GM23338 (cell line): Measurements from ENCODE around the gene ZHX3. TPM values are rescaled to one million over a fixed set of nuclear protein-coding genes. Genes with fewer than 3 reads are reported as not detected.

Experiments
- ATAC-seq: fragments of 200-7000 bp; cut with Tn5 transposase; 3 replicates; pipeline ENCODE4 v1.9.1; 2020
- DNase-seq: peaks from one replicate; pipeline ENCODE4 v3.0.0-alpha.2; 2015; ENCODE audit warnings: low spot score
- H2AFZ ChIP-seq: fragments of 200-600 bp; sonication (generic); 2 replicates; pipeline ENCODE4 v1.8.0; 2016; ENCODE audit warnings: antibody characterized with exemption, mild to moderate bottlenecking, moderate library complexity
- H3F3A ChIP-seq: fragments of 200-600 bp; sonication (generic); replicated peaks from 2 replicates; pipeline ENCODE4 v1.8.0; 2017; ENCODE audit warnings: antibody characterized with exemption, mixed run types, low read depth
- H3K27ac ChIP-seq: fragments of 200-600 bp; sonication (generic); 2 replicates; pipeline ENCODE4 v1.6.1; 2016; ENCODE audit warnings: low read depth
- H3K27me3 ChIP-seq: fragments of 200-600 bp; sonication (generic); 2 replicates; pipeline ENCODE4 v1.8.0; 2016; ENCODE audit warnings: mild to moderate bottlenecking, mixed run types, moderate library complexity; ENCODE audit not compliant: insufficient read depth
- H3K36me3 ChIP-seq: fragments of 200-600 bp; sonication (generic); 2 replicates; pipeline ENCODE4 v1.8.0; 2016; ENCODE audit warnings: mild to moderate bottlenecking; ENCODE audit not compliant: insufficient read depth
- H3K4me1 ChIP-seq: fragments of 200-600 bp; sonication (generic); 2 replicates; pipeline ENCODE4 v1.8.0; 2016; ENCODE audit warnings: mild to moderate bottlenecking, moderate library complexity; ENCODE audit not compliant: insufficient read depth
- H3K4me2 ChIP-seq: fragments of 200-600 bp; sonication (generic); 2 replicates; pipeline ENCODE4 v1.7.1; 2017; ENCODE audit warnings: mixed run types
- H3K4me3 ChIP-seq: fragments of 200-600 bp; sonication (generic); 2 replicates; pipeline ENCODE4 v1.6.1; 2016; ENCODE audit warnings: mixed run types
- H3K79me2 ChIP-seq: fragments of 200-600 bp; sonication (generic); replicated peaks from 2 replicates; pipeline ENCODE4 v1.8.0; 2017; ENCODE audit warnings: mild to moderate bottlenecking; ENCODE audit not compliant: insufficient read depth
- H3K9me2 ChIP-seq: fragments of 200-600 bp; sonication (generic); 2 replicates; pipeline ENCODE4 v1.8.0; 2017; ENCODE audit not compliant: insufficient read depth
- H4K20me1 ChIP-seq: fragments of 200-600 bp; sonication (generic); replicated peaks from 2 replicates; pipeline ENCODE4 v1.8.0; 2017; ENCODE audit warnings: mild to moderate bottlenecking; ENCODE audit not compliant: insufficient read depth
- H3K27ac Mint-ChIP-seq: 2 replicates; pipeline ENCODE4 v1.8.0; 2020; ENCODE audit warnings: inconsistent platforms, mild to moderate bottlenecking, moderate library complexity, mixed read lengths
- H3K27me3 Mint-ChIP-seq: 3 replicates; pipeline ENCODE4 v1.8.0; 2022; ENCODE audit warnings: low read depth, mild to moderate bottlenecking, moderate library complexity, mixed read lengths, inconsistent platforms; ENCODE audit not compliant: insufficient read depth, poor library complexity
- H3K36me3 Mint-ChIP-seq: 3 replicates; pipeline ENCODE4 v1.8.0; 2021; ENCODE audit warnings: low read depth, mild to moderate bottlenecking, inconsistent platforms, moderate library complexity, mixed read lengths
- H3K4me1 Mint-ChIP-seq: 3 replicates; pipeline ENCODE4 v1.8.0; 2020; ENCODE audit warnings: mild to moderate bottlenecking, inconsistent platforms, mixed read lengths
- H3K4me3 Mint-ChIP-seq: 3 replicates; pipeline ENCODE4 v1.8.0; 2021; ENCODE audit warnings: moderate library complexity, mild to moderate bottlenecking, inconsistent platforms, mixed read lengths
- H3K9me3 Mint-ChIP-seq: 3 replicates; pipeline ENCODE4 v1.8.0; 2020; ENCODE audit warnings: moderate library complexity, mild to moderate bottlenecking, inconsistent platforms, mixed read lengths
- CREB1 ChIP-seq: fragments of 250-450 bp; sonication (Bioruptor Pico); IDR thresholded peaks from 2 replicates; pipeline ENCODE4 v1.5.0; 2020; ENCODE audit warnings: low read depth, mild to moderate bottlenecking, moderate library complexity
- EZH2 ChIP-seq: fragments of 200-600 bp; sonication (generic); IDR thresholded peaks from one replicate; pipeline ENCODE4 v1.8.0; 2017; ENCODE audit warnings: antibody characterized with exemption, mild to moderate bottlenecking, low read depth; ENCODE audit not compliant: unreplicated experiment
- EZH2phosphoT487 ChIP-seq: fragments of 200-600 bp; sonication (generic); IDR thresholded peaks from one replicate; pipeline ENCODE4 v1.8.1; 2018; ENCODE audit warnings: antibody characterized with exemption; ENCODE audit not compliant: unreplicated experiment
- JUNB ChIP-seq: IDR thresholded peaks from one replicate; pipeline ENCODE4 v1.6.1; 2016; ENCODE audit warnings: antibody characterized with exemption; ENCODE audit not compliant: unreplicated experiment
- POLR2AphosphoS5 ChIP-seq: IDR thresholded peaks from 2 replicates; pipeline ENCODE4 v1.6.1; 2016; ENCODE audit warnings: antibody characterized with exemption, low read depth
- STAT1 ChIP-seq: IDR thresholded peaks from one replicate; pipeline ENCODE4 v1.6.1; 2016; ENCODE audit warnings: antibody characterized with exemption; ENCODE audit not compliant: unreplicated experiment
- ZNF114 ChIP-seq: fragments of 250-450 bp; sonication (Bioruptor Pico); IDR thresholded peaks from 2 replicates; pipeline ENCODE4 v1.5.0; 2020; ENCODE audit warnings: mild to moderate bottlenecking, moderate library complexity
- ZNF331 ChIP-seq: fragments of 250-450 bp; sonication (Bioruptor Pico); IDR thresholded peaks from 2 replicates; pipeline ENCODE4 v1.5.0; 2020; ENCODE audit warnings: low read depth, mild to moderate bottlenecking, moderate library complexity
- polyA plus RNA-seq: library from polyadenylated mRNA; unstranded; fragments of >200 nt; fragmentation: Nextera tagmentation; extraction: Ambion mirVana; gene quantifications from 2 replicates; pipeline ENCODE4 v1.2.1, GENCODE V29; 2016
- total RNA-seq: library from RNA; depleted of rRNA; stranded (reverse); fragments of >200 nt; shearing (Covaris generic); gene quantifications from 2 replicates; pipeline ENCODE4 v1.2.3, GENCODE V29; 2014
- TF ChIP-seq, protein P1 (sequence below): fragments of 250-450 bp; sonication (Bioruptor Pico); IDR thresholded peaks from 2 replicates; pipeline ENCODE4 v1.5.0; 2020; ENCODE audit warnings: mild to moderate bottlenecking, moderate library complexity
- TF ChIP-seq, protein P2 (sequence below): IDR thresholded peaks from 2 replicates; pipeline ENCODE4 v1.6.1; 2016; ENCODE audit warnings: antibody characterized with exemption
- TF ChIP-seq, protein P3 (sequence below), 2 experiments: fragments of 200-600 bp in 1 of 2; sonication (generic) in 1 of 2; conservative IDR thresholded peaks; 2 replicates each; pipeline versions ENCODE4 v1.5.1 to v1.6.1; 2016 to 2017; ENCODE audit warnings: antibody characterized with exemption in 2 of 2, low read depth in 2 of 2, mild to moderate bottlenecking in 2 of 2, moderate library complexity in 1 of 2
- TF ChIP-seq, protein P4 (sequence below): IDR thresholded peaks from one replicate; pipeline ENCODE4 v1.6.1; 2018; ENCODE audit warnings: antibody characterized with exemption; ENCODE audit not compliant: unreplicated experiment

Gene ZHX3
- total and polyA plus RNA-seq, 2 experiments from 2014 or later, result 1.7 to 2.8 TPM

DNA sequence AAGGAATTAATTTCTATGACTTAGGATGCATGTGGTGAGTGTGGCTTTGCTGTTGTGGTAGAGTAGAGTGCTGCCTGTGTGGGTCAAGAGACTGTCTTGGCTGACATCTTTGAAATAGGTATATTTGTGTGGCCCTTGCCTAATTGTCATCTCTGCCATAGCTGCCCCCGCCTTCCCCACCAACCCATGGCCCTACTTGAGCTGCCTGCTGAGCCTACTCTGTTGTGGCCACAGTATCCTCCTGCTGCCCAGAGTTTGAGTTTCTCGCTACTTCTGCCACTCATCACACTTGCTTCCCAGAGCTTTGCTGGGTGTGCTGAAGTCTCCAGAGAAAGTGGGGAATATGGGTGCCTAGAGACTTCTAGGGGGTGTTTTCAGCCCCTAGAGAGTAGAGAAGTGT lies 172.2 kb downstream of the ZHX3 start:
- Histone ChIP-seq H3K79me2 (peaks cover 100% of the 10 kb centered on the region), H4K20me1 (peaks cover 77% of the 10 kb centered on the region), H3K9me2 (no peaks in the 10 kb centered on the region), H3F3A (no peaks in the 10 kb centered on the region), H3K27ac (no peak overlapping the region), H3K4me1 (peaks cover 25% of the 10 kb centered on the region), H2AFZ (no peak overlapping the region), H3K4me2 (no peak overlapping the region), H3K4me3 (no peak overlapping the region), H3K27me3 (no peaks in the 10 kb centered on the region), H3K36me3 (no peaks in the 10 kb centered on the region)
- Mint-ChIP-seq H3K4me1 (peaks cover 49% of the 10 kb centered on the region), H3K4me3 (no peak overlapping the region), H3K27me3 (peaks cover 3% of the 10 kb centered on the region), H3K9me3 (no peaks in the 10 kb centered on the region), H3K27ac (no peak overlapping the region), H3K36me3 (peaks cover 22% of the 10 kb centered on the region)
- TF ChIP-seq, protein P1, sequence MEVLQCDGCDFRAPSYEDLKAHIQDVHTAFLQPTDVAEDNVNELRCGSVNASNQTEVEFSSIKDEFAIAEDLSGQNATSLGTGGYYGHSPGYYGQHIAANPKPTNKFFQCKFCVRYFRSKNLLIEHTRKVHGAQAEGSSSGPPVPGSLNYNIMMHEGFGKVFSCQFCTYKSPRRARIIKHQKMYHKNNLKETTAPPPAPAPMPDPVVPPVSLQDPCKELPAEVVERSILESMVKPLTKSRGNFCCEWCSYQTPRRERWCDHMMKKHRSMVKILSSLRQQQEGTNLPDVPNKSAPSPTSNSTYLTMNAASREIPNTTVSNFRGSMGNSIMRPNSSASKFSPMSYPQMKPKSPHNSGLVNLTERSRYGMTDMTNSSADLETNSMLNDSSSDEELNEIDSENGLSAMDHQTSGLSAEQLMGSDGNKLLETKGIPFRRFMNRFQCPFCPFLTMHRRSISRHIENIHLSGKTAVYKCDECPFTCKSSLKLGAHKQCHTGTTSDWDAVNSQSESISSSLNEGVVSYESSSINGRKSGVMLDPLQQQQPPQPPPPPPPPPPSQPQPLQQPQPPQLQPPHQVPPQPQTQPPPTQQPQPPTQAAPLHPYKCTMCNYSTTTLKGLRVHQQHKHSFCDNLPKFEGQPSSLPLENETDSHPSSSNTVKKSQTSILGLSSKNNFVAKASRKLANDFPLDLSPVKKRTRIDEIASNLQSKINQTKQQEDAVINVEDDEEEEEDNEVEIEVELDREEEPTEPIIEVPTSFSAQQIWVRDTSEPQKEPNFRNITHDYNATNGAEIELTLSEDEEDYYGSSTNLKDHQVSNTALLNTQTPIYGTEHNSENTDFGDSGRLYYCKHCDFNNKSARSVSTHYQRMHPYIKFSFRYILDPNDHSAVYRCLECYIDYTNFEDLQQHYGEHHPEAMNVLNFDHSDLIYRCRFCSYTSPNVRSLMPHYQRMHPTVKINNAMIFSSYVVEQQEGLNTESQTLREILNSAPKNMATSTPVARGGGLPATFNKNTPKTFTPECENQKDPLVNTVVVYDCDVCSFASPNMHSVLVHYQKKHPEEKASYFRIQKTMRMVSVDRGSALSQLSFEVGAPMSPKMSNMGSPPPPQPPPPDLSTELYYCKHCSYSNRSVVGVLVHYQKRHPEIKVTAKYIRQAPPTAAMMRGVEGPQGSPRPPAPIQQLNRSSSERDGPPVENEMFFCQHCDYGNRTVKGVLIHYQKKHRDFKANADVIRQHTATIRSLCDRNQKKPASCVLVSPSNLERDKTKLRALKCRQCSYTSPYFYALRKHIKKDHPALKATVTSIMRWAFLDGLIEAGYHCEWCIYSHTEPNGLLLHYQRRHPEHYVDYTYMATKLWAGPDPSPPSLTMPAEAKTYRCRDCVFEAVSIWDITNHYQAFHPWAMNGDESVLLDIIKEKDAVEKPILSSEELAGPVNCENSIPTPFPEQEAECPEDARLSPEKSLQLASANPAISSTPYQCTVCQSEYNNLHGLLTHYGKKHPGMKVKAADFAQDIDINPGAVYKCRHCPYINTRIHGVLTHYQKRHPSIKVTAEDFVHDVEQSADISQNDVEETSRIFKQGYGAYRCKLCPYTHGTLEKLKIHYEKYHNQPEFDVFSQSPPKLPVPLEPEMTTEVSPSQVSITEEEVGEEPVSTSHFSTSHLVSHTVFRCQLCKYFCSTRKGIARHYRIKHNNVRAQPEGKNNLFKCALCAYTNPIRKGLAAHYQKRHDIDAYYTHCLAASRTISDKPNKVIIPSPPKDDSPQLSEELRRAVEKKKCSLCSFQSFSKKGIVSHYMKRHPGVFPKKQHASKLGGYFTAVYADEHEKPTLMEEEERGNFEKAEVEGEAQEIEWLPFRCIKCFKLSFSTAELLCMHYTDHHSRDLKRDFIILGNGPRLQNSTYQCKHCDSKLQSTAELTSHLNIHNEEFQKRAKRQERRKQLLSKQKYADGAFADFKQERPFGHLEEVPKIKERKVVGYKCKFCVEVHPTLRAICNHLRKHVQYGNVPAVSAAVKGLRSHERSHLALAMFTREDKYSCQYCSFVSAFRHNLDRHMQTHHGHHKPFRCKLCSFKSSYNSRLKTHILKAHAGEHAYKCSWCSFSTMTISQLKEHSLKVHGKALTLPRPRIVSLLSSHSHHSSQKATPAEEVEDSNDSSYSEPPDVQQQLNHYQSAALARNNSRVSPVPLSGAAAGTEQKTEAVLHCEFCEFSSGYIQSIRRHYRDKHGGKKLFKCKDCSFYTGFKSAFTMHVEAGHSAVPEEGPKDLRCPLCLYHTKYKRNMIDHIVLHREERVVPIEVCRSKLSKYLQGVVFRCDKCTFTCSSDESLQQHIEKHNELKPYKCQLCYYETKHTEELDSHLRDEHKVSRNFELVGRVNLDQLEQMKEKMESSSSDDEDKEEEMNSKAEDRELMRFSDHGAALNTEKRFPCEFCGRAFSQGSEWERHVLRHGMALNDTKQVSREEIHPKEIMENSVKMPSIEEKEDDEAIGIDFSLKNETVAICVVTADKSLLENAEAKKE (CRISPR knock-in tag), result no peak
- no peak for TF ChIP-seq POLR2AphosphoS5
- no peak for TF ChIP-seq ZNF331
- TF ChIP-seq ZNF114 (CRISPR knock-in tag), result no peak
- TF ChIP-seq JUNB, result no peak
- no peak for TF ChIP-seq EZH2
- TF ChIP-seq, protein P2, sequence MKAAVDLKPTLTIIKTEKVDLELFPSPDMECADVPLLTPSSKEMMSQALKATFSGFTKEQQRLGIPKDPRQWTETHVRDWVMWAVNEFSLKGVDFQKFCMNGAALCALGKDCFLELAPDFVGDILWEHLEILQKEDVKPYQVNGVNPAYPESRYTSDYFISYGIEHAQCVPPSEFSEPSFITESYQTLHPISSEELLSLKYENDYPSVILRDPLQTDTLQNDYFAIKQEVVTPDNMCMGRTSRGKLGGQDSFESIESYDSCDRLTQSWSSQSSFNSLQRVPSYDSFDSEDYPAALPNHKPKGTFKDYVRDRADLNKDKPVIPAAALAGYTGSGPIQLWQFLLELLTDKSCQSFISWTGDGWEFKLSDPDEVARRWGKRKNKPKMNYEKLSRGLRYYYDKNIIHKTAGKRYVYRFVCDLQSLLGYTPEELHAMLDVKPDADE, result no peak
- no peak for TF ChIP-seq EZH2phosphoT487
- TF ChIP-seq, protein P3, sequence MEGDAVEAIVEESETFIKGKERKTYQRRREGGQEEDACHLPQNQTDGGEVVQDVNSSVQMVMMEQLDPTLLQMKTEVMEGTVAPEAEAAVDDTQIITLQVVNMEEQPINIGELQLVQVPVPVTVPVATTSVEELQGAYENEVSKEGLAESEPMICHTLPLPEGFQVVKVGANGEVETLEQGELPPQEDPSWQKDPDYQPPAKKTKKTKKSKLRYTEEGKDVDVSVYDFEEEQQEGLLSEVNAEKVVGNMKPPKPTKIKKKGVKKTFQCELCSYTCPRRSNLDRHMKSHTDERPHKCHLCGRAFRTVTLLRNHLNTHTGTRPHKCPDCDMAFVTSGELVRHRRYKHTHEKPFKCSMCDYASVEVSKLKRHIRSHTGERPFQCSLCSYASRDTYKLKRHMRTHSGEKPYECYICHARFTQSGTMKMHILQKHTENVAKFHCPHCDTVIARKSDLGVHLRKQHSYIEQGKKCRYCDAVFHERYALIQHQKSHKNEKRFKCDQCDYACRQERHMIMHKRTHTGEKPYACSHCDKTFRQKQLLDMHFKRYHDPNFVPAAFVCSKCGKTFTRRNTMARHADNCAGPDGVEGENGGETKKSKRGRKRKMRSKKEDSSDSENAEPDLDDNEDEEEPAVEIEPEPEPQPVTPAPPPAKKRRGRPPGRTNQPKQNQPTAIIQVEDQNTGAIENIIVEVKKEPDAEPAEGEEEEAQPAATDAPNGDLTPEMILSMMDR (conservative IDR thresholded peaks at IDR 0.05; ENCODE audit: low read depth in 2 of 2), result no peak
- TF ChIP-seq, protein P4, sequence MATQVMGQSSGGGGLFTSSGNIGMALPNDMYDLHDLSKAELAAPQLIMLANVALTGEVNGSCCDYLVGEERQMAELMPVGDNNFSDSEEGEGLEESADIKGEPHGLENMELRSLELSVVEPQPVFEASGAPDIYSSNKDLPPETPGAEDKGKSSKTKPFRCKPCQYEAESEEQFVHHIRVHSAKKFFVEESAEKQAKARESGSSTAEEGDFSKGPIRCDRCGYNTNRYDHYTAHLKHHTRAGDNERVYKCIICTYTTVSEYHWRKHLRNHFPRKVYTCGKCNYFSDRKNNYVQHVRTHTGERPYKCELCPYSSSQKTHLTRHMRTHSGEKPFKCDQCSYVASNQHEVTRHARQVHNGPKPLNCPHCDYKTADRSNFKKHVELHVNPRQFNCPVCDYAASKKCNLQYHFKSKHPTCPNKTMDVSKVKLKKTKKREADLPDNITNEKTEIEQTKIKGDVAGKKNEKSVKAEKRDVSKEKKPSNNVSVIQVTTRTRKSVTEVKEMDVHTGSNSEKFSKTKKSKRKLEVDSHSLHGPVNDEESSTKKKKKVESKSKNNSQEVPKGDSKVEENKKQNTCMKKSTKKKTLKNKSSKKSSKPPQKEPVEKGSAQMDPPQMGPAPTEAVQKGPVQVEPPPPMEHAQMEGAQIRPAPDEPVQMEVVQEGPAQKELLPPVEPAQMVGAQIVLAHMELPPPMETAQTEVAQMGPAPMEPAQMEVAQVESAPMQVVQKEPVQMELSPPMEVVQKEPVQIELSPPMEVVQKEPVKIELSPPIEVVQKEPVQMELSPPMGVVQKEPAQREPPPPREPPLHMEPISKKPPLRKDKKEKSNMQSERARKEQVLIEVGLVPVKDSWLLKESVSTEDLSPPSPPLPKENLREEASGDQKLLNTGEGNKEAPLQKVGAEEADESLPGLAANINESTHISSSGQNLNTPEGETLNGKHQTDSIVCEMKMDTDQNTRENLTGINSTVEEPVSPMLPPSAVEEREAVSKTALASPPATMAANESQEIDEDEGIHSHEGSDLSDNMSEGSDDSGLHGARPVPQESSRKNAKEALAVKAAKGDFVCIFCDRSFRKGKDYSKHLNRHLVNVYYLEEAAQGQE, result no peak
- no peak for TF ChIP-seq STAT1
- TF ChIP-seq CREB1 (CRISPR knock-in tag), result no peak
- ATAC-seq (no peak), DNase-seq (no peak)
